PFSK-1 (cell line): ENCODE results near the gene PWWP2B.

ENCODE experiments used
- POLR2AphosphoS5 ChIP-seq: IDR thresholded peaks from 2 replicates; pipeline ENCODE4 v1.6.1; 2012; ENCODE audit warnings: low read depth, mild to moderate bottlenecking, control low read depth, low read length, moderate library complexity
- REST ChIP-seq, 2 experiments: IDR thresholded peaks; 2 replicates each; pipeline versions ENCODE4 v1.6.1 to v1.8.0; 2011 to 2012; ENCODE audit warnings: low read depth in 2 of 2, low read length in 2 of 2, control low read depth in 1 of 2, inconsistent platforms in 1 of 2, mild to moderate bottlenecking in 1 of 2, moderate library complexity in 1 of 2; ENCODE audit not compliant: insufficient read depth in 1 of 2
- SIN3A ChIP-seq: IDR thresholded peaks from 2 replicates; pipeline ENCODE4 v1.6.1; 2012; ENCODE audit warnings: mild to moderate bottlenecking, low read length, moderate library complexity, borderline replicate concordance; ENCODE audit not compliant: insufficient read depth
- TAF1 ChIP-seq: IDR thresholded peaks from 2 replicates; pipeline ENCODE4 v1.6.1; 2012; ENCODE audit warnings: low read length, control low read depth, borderline replicate concordance; ENCODE audit not compliant: insufficient read depth

- no peak for TF ChIP-seq REST (IDR thresholded peaks at IDR 0.05; ENCODE audit: insufficient read depth in 1 of 2, low read depth in 2 of 2, low read length in 2 of 2)
- TF ChIP-seq POLR2AphosphoS5, result no peak
- no peak for TF ChIP-seq SIN3A
- no peak for TF ChIP-seq TAF1
Observed at GRCh38 chr10:132452651-132453469, 55.9 kb downstream of the PWWP2B start.
